HG02610 (cell line): ENCODE results near the gene SEPTIN2.
"Not testable (repeated sequence)": the region's sequence is repeated elsewhere in the genome, so short reads cannot be mapped to it uniquely, and the experiment has no call there.

Source experiments
- ATAC-seq: cut with Tn5 transposase; IDR thresholded peaks from one replicate; pipeline ENCODE4 v1.9.1; 2021; ENCODE audit warnings: mild to moderate bottlenecking, moderate library complexity; ENCODE audit not compliant: unreplicated experiment

Gene SEPTIN2

GRCh38 chr2:241350530-241350877 lies 34.8 kb downstream of the SEPTIN2 start:
- no peak for ATAC-seq

- ATAC-seq = no peak
These were observed 35.3 kb downstream of the SEPTIN2 start for GRCh38 chr2:241350878-241351639.

DNA sequence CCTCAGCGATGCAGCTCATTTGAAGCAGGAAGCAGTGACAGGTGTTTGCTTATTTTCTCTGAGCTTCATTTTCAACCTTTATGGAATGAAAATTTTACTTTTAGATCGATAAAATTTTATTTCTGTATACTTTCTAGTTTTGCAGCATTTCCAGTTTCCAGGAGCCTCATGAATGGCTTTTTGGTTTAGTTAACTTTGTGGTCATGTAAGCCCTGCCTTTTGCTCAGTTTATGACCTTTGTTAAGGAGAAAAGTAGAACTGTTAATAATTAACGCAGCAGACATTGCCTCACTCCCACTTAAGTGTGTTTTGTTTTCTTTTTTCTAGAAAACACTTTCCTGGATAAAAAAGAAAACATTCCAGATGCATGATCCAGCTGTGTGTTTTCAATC lies 35.9 kb downstream of the SEPTIN2 start:
- no peak for ATAC-seq

- ATAC-seq = no peak
These were observed 36.5 kb downstream of the SEPTIN2 start for GRCh38 chr2:241352227-241352626.

GRCh38 chr2:241354668-241355658 lies 39.2 kb downstream of the SEPTIN2 start:
- ATAC-seq = no peak

GRCh38 chr2:241355983-241356870 lies 40.5 kb downstream of the SEPTIN2 start, which contains the start of gene FARP2:
Gene FARP2 (plus strand): TSS chr2:241356285. CDS start chr2:241373108, 16,823 bp downstream.
- peak; percentile 76 for ATAC-seq

- ATAC-seq = no peak
These were observed 41.1 kb downstream of the SEPTIN2 start for GRCh38 chr2:241356871-241357260.

DNA sequence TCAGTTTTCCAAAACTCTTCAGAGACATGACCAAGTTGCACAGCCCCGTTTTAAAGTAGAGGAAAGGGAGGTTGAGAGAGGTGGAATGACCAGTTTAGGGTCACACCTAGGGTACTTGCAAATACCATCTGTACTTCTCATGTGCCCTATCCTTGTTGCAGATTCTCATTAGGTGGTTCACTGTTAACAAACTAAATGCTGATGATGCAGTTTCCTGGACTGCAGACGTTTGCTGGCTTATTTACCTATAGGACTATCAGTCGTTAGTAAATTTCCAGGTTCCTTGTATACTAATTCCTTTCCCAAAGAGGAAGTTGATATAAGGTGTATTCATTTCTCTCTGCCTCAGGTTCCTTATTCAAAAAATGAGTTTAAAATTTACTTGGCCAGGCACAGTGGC lies 41.8 kb downstream of the SEPTIN2 start:
- no peak for ATAC-seq

GRCh38 chr2:241358470-241358869 lies 42.7 kb downstream of the SEPTIN2 start:
- no peak for ATAC-seq

GRCh38 chr2:241359481-241360045 lies 43.8 kb downstream of the SEPTIN2 start:
- no peak for ATAC-seq

DNA sequence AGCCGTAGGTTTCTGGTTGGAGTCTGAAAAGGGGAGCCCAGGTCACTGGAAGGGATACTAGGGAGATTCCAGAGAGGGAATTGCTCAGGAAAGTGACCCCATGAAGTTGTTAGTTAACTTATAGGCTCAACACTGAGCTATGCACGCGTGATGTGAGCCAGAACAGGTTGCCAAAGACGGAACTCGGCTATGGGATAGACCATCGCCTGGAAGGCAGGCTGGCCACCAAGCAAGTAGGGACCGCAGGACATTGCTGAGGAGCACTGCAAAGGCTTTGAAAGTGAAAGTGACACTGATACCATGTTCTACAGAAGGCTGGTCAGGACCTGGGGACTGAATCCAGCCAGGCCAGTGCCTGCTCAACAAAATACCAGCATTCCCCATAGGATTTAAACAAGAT lies 47.7 kb downstream of the SEPTIN2 start:
- ATAC-seq = no peak

DNA sequence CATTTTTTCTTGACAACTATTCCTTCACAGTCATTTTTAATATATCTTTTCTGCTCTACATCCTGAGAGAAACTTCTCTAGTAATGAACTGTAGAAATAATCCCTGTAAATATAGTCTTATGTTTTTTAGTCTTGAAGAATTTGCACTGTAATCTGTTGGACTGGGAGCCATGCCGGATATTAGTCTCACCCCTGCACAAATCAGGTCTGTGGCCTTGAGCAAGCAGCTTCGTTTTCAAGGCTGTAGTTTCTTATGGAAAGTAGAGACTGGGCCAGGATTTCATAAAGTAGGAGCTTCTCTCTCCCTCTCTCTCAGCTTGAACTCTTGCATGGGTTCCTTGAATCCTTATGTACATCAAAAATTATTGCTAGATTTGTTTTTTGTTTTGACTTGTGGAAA lies 49.1 kb downstream of the SEPTIN2 start:
- no peak for ATAC-seq

- no peak for ATAC-seq
These were observed 51.0 kb downstream of the SEPTIN2 start for GRCh38 chr2:241366678-241367077.

DNA sequence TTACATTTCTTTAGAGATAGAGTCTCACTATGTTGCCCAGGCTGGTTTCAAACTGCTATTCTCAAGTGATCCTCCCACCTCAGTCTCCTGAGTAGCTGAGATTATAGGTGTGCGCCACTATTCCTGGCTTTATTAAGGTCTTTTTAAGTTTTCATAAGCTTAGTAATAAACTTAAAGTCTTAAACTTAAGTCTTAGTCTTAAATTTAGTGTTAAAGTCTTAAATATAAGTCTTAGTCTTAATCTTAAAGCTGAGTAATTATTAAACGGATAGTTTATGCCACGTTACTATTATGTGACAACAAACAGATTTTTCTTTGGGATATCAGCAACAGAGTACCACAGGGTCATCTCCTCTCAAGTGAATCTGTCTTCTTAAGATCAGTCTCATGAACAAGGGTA lies 52.9 kb downstream of the SEPTIN2 start:
- no peak for ATAC-seq

DNA sequence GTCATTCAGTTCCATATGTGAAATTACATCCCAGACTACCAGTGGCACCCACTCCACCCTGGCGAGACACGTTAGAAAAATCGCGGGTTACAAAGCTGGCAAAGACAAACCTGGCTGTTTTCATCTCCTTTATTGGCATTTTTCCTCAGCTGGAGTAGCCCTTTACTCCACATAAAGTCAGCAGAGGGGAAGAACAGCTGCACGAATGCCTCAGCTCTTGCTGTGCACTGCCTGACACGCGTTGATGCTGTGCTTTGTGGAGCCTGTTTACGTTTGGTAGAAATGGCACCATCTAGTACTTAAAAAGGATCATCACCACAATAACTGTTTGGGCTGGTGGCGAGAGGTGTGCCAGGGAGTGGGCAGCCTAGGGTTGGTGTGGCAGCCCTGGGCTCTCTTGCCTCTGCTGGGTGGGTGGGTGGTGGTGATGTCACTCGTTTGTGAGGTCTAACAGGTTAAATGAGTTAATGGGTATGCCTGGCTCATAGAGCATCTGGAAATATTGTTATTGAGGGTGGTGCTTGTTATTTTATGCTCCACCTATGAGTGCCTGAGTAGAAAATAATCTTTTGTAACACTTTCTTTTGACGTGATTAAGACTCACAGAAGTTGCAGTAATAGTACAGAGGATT lies 56.8 kb downstream of the SEPTIN2 start:
- ATAC-seq = no peak

- no peak for ATAC-seq
These were observed 57.7 kb downstream of the SEPTIN2 start for GRCh38 chr2:241373446-241373845.

DNA sequence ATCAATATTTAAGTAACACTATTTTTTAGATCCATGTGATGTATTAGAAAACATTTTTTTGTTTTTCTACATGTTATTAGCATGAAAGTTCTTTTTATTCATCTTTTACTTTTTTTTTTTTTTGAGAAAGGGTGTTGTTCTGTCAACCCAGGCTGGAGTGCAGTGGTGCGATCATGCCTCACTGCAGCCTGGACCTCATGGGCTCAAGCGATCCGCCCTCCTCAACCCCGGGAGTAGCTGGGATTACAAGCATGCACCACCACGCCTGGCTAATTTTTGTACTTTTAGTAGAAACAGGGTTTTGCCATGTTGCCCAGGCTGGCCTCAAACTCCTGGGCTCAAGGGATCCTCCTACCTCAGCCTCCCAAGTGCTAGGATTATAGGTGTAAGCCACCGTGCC lies 58.2 kb downstream of the SEPTIN2 start:
- not testable (repeated sequence) for ATAC-seq

DNA sequence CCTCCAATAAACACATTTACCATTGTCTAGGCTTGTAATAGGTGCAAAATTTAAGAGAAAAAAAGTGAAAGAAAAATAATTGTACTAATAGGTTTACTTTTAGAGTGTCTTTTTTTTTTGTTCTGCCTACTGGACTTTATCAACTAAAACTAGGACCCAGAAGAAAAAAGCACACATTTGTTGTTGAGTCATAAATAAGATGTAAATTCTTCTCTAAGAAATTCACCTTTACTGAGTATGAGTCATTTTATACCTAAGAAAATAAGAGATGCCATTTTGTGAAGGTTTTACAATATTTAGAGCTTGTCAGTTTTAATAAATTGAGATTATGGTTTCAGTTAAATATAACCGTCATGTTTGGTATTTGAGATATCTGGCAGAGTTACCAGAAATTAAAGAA lies 59.6 kb downstream of the SEPTIN2 start:
- ATAC-seq = no peak

DNA sequence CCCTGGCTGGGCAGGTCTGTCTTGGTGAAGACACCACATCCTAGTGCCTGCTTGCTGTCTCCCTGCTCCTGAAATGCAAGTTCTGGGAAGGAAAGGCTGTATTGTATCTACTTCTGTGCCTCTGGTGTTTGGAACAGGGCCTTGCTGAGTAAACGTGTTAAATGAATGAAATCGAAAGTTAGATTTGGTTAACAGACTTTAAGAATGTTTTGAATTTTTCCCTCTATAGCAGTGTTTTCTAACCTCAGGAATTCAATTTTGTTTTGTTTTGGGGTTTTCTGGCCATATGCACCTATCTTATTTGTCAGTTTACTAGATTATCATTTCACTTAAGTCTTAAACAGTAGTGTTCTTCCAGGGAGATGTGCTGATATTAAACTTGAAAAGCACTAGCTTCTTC lies 61.1 kb downstream of the SEPTIN2 start:
- ATAC-seq = no peak

DNA sequence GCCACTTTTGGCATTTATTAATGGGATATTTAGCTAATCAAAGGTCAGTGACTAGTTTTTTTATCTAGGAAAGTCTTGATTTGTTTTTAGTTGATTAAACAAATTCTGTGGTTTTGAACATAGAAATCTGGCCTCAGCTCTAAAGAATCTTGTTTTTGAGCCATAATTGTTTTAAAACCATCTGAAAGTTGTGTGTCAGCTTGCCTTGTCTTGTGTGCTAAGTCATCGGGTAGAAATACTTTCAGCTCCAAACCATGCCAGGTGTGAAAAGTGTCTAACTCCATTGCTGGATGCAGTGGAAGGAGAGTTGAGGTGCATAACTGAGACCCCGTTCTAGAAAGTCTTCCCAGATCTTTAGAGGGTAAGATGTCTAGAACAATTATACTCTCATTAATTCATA lies 63.1 kb downstream of the SEPTIN2 start:
- ATAC-seq = no peak
